IPS-NIHi7 (cell line): ENCODE data around the gene RPP21.

Source experiments
- DNase-seq: peaks from one replicate; pipeline ENCODE4 v3.0.0; 2012; ENCODE audit warnings: mixed read lengths; ENCODE audit errors: extremely low spot score

The RPP21 gene

DNA sequence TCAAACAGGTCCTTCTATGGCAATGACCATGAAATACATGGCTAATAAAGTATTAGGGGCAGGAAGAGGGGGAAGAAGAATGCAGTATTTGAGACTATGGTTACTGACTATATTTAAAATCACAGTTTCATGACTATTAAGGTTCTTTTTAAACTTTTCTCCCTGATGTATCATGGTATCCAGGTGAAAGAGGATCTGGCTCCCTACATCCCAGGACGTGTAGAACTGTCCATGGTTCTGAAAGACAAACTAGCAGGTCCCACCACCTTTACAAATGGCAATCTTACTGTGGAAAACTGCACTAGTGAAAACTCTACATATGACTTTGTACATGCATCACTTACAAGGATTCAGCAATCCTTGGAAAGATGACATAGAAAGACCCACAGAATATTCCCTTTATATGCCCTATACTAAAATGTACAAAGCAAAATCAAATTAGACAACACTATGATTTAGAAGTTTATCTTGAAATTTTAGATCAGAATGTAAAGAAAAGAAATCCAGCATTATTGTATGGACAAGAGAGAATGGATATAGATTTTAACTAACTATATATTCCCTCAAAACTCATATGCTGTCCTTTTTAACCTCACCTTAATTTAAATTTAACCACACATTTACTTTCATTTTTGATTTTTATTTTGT, 33.5 kb downstream of the RPP21 start:
- DNase-seq: peak; percentile 69

DNA sequence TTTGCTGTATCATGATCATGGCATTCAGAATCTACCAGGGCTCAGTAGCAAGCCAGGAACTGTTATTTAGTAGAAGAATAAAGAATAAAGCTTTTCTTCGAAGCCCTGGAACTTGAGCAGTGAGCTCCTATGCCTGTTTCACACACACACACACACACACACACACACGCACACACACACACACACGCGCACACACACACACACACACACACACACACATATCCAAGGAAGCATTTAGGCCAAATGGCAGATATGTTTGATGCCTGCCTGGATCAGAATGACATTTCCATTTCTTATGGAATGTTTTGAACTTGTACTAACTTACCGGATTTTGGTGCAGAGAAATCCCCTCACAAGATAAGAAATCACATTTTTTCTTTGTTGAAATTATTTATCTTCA, 35.5 kb downstream of the RPP21 start:
- DNase-seq: no peak

DNA sequence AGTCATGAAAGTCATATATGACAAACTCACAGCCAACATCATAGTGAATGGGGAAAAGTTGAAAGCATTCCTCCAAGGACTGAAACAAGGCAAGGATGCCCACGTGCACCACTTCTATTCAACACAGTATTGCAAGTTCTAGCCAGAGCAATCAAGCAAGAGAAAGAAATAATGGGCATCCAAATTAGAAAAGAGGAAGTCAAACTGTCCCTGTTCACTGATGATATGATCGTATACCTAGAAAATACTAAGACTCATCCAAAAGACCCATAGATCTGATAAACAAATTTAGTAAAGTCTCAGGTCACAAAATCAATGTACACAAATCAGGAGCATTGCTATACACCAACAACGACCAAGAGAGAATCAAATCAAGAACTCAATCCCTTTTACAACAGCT, 41.2 kb downstream of the RPP21 start:
- no peak for DNase-seq

DNA sequence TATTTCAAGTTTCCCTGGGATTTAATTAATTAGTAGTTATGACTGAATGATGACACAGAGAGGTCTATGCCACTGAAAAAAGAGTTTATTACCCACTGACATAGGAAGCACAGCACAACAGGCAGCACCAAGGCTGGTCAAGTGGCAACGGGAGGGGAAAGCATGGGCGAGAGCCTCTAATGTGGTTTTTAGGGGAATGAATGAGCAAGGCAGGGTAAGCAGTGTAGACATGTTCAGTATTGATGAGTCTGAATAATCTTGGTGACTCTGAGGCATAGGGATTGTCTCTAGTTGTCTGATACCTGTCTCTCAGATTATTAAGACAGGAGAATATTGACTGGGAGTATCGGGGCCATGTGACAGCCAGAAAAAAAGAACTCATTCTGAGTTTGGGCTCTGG, 46.3 kb downstream of the RPP21 start:
- DNase-seq: no peak

DNA sequence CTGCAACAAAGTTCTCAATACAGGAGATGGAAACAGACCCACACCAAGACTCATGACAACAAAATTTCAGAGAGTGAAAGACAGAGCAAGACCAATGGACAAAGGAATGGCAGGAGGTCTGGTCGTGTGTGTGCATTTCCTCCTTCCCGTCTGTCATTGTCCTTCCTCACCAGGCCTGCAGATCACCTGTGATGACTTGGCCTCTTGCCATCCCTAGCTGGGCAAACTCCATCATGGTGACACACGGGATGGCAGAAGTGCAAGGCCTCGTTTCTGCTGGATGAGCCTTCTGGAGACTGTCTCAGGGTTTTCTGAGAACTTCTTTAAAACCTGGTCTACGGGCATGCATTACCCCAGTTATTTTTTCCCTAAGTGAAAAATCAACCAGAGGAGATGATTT, 49.2 kb downstream of the RPP21 start:
- DNase-seq: no peak
